Umbilical cord (tissue), 2 donors: ENCODE data around the gene TCERG1. TPM values are rescaled to one million over a fixed set of nuclear protein-coding genes. Genes with fewer than 3 reads are reported as not detected.

Source experiments
- DNase-seq: peaks from one replicate; pipeline ENCODE4 v3.0.0-alpha.2; 2015; ENCODE audit warnings: low spot score
- total RNA-seq: library from RNA; depleted of rRNA; stranded (reverse); fragments of >200 nt; gene quantifications from one replicate; pipeline ENCODE4 v1.2.3, GENCODE V29; 2014; ENCODE audit warnings: low replicate concordance; ENCODE audit not compliant: insufficient read depth

The TCERG1 gene
- total RNA-seq, result 105 TPM

DNA sequence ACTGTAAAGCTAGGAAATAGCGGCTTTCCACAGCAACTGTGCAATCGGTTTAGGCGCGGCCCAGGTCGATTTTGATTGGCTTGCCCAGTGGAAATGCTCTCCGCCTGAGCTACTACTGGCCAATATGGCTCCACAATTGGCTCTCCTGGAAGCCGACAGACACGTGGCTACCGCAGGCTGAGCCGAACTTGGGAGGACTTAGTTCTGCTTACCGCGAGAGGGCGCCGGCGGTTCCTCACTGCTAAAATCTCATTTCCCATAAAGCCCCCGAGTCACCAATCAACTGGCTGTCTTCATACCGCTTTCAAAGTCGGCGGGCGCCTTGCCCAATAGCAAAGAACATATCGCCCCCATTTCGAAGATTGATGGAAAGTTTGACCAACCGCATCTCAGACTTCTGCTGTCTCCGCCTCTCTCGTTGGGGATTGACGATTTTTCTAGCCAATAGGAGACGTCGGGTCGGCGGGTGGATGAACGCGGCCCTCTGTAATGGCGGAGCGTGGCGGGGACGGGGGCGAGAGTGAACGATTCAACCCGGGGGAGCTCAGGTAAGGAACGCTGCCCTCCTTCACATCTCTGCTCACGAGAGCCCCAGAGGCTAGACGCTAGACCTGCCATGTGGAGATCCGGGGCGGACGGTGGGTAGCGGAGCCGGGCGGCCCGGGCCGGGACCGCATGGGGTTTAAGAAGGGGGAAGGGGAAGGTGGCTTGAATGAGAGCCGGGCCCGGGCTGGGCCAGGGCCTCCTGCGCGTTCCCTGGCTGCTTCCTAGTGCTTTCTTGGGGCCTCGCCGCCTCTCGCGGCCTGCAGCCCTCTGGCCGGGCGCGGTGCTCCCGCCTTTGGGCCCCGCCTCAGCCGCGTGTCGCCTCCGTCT, at the start of gene TCERG1:
TCERG1 (plus strand) TSS at position 473 of the 873 bp plus-strand sequence; CDS start at position 490, 17 bp downstream.
- DNase-seq, result peak; percentile 100

DNA sequence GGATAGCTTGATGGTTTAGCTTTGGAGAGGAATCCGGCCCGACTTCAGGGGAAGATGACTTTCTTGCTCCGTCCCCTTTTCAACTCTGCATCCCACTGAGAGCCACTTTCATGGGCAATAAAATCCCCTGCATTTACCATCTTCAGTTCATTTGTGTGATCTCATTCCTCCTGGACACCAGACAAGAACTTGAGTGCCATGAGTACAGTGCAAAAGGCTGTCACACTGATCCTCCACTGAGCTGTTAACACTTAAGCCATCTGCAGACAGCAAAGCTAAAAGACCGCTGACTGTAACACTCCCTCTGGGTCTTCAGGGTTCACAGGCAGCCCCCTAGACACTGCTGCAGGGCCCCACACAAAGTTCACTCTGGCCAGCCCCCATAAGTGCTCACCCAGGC, 48.3 kb upstream of the TCERG1 start:
- DNase-seq, result peak; percentile 43

DNA sequence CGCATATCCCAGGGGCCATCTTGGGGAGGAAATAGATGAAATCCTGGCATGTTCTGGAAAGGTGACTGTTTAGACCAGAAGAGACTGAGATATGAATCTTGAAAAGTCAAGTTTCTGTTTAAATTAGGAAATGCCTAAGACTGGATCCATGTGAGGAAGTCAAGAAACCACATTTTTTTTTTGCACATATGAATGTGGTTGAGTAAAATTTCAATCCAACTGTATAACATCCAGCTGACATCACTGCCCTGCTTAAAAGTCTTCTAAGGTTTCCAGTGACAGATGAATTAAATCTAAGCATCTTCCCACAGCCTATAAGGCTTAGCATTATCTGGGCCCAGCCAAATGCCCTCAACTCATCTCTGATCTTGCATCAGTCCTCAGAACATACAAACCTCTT, 47.7 kb upstream of the TCERG1 start:
- peak; percentile 76 for DNase-seq

DNA sequence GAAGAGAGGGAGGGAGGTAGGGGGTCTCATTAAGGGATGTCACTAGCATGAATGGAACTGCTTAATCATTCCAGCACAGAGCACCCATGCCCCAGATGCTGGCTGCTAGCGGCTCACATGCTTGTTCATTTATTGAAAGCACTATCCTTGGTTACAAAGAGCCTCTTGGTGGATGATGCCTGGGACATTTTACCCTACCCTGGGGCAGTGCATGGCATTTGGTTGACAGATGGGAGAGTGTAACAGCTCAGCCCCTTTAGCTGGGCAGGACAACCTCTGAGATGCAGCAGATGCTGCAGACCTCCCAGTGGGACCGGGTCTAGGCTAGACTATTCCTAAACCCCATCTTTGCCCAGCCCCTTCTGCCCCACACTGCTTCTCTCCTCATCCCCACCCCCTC, 46.9 kb upstream of the TCERG1 start:
- DNase-seq, result no peak

DNA sequence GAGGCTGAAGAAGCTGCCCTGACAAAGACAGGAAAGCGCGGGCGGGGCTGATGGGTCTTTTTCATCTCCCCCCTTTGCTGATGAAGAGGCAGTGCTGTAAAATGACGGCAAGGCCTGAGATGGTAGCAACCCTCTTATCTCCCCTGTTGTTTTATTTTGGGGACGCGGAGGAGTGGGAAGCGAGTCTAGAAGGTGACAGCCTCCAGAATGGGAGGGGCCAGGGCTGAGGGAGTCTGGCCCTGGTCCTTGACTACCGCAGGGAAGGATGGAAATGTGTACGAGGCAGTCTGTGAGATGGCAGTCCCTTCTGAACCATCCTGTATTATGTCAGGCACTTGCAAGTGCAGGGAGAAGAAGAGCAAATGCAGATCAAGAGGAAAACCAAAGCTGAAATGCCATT, 46.1 kb upstream of the TCERG1 start:
- no peak for DNase-seq

DNA sequence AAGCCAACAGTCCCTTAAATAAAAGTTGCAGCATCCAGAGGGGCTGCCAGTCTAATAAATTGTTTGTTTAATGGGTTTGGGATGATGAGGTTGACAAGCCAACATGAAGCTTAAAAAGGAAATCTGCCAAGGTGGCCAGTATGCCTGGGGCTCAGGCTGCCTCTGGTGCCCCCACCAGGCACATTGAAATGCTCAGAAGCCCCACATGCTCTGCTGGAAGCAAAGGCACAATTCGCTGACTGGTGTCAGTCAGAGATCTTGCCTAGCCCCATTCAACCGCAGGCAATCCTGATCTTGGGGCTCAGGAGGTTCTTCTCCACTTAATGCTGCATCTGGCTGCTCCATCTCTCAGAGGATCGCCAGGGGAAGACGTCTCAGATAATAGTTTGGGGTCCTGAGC, 44.2 kb upstream of the TCERG1 start:
- DNase-seq, result no peak

DNA sequence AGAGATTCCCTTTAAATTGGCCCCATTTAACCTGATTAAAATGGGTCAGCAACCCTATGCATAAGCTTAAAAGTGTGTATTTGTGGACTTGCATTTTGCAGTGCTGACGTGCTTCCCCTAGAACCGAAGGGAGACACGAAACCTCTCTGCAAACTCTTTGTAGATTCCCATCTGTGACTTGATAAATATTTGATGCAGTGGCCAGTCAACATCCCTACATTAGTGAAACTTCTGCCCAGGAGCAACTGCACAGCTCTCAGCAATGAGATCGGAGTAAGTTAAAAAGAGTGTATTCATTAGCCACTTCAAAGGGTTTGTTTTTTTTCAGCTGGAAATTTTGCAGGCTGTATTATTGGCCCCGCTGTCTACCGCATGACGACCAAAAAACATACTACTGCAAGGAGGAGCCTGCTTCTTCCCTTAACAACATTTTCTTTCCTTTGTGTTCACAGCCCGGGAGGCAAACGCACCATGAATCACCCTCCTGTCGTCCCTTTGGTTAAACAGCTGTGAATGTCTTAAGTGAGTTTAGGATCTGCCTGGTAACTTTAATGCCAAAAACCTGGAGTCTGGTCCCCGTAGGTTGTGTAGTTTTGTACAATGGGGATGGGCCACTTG, 38.0 kb upstream of the TCERG1 start:
- peak; percentile 18 for DNase-seq

DNA sequence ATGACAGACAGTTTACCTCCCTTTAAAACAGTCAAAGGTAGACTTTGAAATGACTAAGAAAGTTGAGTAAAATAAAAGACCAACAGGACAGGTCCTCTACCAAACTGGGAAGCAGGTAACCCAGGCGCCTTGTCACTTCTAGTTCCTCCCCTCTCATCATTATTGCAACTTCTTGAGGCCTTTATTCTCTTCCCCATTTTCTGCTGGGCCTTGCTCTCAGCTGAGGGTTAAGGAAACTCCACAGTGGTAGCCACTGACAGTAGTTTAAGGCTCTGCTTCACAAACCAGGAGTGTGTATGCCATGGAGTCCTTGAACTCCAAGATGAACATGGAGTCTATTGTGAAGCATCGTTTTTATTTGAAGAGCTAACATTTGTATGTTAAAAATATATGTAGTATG, 36.9 kb upstream of the TCERG1 start:
- DNase-seq, result no peak

DNA sequence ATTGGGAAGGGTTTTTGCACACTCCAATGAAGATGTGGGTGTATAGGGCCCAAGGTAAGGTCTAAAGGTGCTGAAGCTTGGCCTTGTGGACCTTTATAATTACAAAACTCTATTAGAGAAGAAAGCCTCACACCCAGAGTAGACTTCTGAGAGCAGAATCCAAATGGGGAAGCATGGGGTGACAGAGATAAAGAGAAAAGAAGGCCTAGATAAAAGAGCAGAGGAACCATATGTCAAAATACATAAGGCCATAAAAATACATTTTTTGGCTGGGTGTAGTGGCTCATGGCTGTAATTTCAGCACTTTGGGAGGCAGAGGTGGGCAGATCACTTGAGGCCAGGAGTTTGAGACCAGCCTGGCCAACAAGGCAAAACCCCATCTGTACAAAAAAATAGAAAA, 27.4 kb upstream of the TCERG1 start:
- DNase-seq, result no peak

DNA sequence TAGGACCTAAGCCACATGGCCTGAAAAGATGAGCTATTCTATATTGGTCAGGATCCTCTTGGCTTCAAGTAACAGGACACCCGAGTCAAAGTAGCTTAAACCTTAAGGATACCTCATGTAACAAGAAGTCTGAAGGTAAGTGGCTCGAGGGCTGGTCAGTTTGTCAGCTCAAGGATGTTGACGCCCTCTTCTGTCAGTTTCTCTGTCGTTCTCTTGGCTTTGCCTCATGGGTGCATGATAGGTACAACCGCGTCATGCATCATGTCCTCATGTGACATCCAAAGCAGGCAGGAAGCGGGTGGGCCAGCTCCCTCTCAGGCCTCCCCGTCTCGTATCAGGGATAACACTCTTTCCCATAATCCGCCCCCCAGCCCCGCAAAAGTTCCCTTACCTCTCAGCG, 22.1 kb upstream of the TCERG1 start:
- no peak for DNase-seq

DNA sequence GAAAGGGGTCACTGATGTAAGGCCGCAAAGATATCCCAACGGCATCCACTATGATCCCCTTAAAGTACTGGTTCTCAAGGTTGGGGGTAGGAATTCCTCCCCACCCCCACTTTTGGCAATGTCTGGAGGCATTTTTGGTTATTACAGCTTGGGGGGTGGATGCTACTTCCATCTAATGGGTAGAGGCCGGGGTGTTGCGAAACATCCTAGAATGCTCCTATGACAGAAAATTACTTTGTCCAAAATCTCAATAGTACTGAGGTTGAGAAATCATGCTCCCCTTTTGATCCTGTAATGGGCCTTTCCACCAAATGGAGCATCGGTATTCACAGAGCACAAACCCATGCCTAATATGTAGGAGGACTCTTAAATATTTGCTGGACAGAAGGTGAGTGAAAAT, 20.8 kb upstream of the TCERG1 start:
- DNase-seq, result no peak

DNA sequence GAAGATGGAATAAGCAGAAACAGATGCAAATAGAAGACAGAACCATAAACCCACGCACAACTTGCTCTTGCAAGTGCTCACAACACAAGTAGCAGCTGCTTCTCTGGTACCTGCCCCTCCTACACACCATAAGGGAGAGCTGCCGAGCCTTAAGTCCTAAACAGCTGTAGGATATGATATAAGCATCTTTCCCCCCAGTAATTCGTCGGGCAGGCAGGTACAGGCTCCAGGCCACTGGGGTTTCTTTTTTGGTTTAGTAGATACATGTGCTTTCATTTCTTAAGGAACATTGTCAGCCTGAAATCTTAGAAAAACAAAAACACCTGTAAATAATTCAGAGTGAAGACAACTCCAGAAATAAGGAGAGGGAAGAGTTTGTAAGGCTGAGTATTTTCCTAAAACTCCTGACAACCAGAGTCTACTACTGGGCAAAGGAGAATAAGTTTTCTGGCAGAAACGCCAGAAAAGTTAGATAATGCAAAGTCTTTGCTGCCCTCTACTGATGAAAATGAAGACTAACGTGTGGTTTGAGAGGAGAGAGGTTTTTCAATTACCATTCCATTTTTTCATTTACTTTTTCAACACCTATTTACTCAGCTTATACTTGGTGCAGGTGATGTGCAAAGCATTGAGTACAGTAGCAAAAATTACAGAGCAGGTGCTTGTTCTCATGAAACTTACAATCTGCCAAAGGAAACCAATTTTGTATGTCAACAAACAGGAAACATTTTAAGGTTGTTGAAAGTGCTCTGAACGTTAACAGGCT, 20.1 kb upstream of the TCERG1 start:
- DNase-seq, result peak; percentile 63

DNA sequence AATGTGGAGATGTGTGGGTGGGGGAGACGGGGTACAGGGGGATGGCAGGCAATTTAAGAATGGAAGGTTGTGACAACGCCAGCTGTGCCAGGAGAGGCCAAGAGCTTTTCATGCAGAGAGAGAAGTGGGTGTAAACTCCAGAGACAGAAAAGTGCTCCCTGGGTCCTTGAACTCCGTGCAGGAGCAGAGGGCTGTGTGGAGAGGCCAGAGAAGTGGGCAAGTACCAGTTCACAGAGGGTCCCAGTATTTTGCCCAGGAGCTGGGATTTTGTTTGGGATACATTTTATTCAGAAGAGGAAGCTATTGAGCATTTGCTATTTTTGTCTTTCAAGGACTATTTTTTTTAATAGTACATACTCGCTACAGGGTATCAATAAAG, 19.5 kb upstream of the TCERG1 start:
- DNase-seq, result no peak

DNA sequence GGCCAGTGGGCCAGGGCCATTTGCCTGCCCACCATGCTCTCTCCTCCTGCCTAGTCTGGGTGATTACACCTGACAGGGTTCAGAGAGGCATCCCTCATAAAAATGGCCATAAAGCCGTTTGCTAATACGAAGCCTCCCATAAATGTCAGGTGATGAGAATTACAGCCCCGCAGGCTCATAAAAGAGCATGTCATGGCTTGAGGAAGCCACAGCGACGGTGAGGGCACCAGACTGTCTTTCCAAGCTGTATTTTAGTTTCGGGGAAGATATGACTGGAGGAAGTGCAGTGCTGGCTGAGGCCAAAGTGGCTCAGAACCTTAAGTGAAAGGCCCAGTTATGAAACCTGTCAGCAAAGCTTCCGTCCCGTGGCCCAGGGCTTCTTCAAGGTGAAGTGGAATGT, 18.5 kb upstream of the TCERG1 start:
- DNase-seq, result no peak

DNA sequence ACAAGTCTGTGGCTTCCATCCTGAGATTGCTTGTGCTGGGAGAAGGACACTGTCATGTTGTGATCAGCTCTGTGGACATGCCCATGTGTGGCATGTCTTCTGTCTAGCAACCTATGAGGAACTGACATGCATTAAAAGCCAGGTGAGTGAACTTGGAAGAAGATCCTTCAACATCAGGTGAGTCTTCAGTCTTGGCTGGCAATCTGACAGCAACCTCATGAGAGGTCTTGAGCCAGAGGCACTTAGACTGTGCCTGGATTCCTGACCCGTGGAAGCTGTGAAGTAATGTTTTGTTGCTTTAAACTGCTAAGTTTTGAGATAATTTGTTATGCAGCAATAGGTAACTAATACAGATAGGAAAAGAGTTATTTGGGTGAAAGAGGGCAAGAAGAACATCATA, 6.8 kb upstream of the TCERG1 start:
- DNase-seq, result no peak

DNA sequence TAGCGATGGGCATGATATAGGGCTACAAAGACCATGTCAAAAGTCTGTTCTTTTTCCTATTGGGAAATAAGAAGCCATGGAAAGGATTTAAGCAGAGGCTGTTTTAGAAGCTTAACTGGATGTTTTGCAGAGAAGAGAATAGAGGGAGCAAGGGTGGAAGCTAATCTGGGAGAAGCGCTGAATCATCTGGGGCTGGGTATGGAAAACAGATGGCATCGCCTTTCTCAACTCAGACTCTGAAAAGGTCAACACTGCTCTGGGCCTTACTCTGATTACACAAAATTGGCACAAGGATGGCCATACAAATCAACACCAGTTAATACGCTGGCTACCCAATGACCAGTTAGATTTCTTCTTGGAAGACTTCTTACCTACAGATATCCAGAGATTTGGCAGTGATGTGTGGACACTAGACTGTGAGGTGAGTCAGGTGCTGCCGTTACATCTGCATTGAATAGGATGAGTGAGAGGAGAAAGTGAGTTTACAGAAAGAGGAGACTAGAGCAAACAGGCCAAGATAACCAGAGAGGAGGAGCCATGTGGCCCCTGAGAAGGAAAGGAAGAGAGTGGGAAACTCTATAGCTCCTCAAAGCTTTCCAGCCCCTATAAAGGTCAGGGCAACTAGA, 6.2 kb upstream of the TCERG1 start:
- DNase-seq, result peak; percentile 41

DNA sequence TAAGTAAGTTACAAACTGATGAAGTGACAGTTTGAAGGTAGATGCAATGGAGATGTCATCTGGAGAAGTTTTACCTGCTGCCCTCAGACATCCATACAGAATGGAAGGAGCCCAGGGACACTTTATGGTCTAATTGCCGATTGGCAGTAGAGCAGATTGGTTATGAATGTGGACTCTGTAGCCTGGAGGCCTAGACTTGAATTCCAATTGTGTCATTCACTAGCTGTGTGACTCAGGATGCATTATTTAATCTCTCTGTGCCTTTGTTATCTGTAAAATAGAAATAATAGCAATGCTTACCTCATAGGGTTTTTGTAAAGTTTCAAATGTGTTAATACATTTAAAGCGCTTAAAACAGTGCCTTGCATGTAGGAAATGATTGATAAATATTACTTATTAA, 5.2 kb upstream of the TCERG1 start:
- no peak for DNase-seq

DNA sequence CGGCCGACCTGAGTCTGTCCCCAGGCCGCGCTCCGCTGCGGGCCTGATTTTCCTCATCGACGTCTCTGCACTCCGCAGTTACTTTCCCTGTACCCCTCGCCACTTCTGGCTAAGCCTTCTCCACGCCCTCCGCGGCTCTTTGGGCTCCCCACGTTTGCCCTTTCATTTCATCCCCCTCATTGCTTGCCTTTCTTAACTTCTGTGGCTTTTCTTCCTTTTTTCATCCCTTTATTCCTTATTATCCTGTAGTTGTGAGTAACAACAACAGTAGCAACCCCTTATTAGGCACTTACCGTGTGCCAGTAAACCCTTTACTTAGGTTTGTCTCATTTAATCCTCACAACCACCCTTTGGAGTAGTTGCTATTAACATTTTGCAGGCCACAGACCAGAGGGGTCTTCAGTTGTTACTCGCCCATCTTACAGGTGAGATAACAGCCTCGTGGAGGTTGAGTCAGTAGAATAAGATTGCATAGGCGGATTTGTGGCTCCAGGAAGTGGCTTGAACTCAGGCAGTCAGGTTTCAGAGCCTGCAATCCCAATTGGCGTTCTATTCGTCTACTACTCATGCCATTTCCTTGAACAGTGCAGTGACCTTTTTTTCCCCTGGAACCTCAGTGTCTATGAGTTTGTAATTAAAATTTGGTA, 724 bp downstream of the TCERG1 start:
- DNase-seq, result no peak

DNA sequence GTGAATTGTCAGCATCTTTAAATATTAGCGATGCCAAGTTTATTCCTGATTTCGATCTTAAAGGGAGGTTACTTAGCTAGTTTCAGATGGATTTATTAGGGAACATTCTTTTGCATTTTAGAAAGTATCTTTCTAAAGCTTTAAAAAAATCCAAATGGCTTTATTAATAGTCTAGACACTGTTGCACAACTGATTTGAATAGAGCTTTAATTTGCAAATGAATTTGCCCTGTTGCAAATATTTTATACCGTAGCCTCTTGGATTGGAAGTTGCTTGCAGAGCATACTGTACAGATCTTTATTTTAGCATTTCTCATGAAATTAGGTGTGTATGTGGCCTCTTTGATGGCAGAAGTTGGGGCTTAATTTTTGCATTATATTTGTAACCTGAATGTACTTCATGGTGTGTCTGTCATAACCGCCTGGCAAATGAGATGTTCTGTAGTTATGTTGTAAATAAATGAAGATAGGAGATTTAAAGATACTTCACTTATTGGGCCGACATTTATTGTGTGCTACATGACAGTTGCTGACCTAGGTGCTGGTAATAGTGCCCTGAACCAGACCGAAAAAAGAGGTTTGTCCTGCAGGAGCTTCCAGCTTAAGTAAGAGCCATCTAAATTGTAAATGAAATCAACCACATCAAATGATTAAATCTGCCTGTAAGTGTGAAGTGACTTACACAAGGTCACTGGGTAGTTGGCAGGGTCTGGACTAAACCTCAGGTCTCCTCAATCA, 1.8 kb downstream of the TCERG1 start:
- DNase-seq, result no peak

DNA sequence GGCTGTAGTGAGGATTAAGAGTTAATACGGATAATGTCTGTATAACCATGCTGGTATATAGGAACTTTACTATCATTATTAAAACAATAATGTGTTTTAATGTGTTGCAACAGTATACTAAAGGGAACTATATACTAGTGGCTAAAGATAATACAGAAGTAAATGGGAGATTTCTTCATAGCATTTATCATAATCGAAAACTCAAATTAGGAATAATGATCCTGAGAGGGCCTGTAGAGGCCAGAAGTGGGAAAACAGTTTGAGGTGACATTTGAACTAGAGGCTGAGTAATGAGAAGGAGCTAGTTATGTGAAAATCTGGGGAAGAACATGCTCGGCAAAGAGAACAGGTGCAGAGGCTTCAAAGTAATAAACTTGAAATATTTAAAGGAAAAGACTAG, 2.9 kb downstream of the TCERG1 start:
- no peak for DNase-seq

DNA sequence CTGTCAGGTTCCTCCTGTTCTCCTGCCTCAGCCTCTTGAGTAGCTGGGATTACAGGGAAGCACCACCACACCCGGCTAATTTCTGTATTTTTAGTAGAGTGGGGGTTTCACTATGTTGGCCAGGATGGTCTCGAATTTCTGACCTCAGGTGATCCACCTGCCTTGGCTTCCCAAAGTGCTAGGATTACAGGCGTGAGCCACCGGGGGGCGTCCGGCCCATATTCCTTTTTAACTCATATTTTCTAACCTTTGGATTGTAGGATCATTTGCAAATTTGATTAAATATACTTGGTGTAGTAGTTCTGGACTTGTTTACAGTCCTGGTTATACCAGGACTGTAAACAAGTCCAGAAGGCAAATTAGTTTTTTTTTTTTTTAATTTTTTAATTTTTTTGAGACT, 4.3 kb downstream of the TCERG1 start:
- DNase-seq, result no peak
